Neural progenitor cell (in vitro differentiated cells): ENCODE measurements around the gene RBM17. TPM values are rescaled to one million over a fixed set of nuclear protein-coding genes. Genes with fewer than 3 reads are reported as not detected.
"Not testable (repeated sequence)": the region's sequence is repeated elsewhere in the genome, so short reads cannot be mapped to it uniquely, and the experiment has no call there.

Source experiments
- DNase-seq: peaks from one replicate; pipeline ENCODE4 v3.0.0-alpha.2; 2016; ENCODE audit warnings: low spot score
- H2AFZ ChIP-seq: fragments of 200-600 bp; sonication (generic); replicated peaks from 2 replicates; pipeline ENCODE4 v1.6.1; 2016; ENCODE audit warnings: antibody characterized with exemption
- H3F3A ChIP-seq: fragments of 200-600 bp; sonication (generic); 2 replicates; pipeline ENCODE4 v1.6.1; 2016; ENCODE audit warnings: antibody characterized with exemption, low read depth
- H3K27ac ChIP-seq: fragments of 200-600 bp; sonication (generic); 2 replicates; pipeline ENCODE4 v1.5.1; 2016; ENCODE audit warnings: mild to moderate bottlenecking
- H3K27me3 ChIP-seq: fragments of 200-600 bp; sonication (generic); 2 replicates; pipeline ENCODE4 v1.6.1; 2016; ENCODE audit warnings: mild to moderate bottlenecking, moderate library complexity
- H3K36me3 ChIP-seq: fragments of 200-600 bp; sonication (generic); 2 replicates; pipeline ENCODE4 v1.5.1; 2016
- H3K4me1 ChIP-seq: fragments of 200-600 bp; sonication (generic); 2 replicates; pipeline ENCODE4 v1.6.1; 2016; ENCODE audit warnings: mixed run types
- H3K4me2 ChIP-seq: fragments of 200-600 bp; sonication (generic); 2 replicates; pipeline ENCODE4 v1.6.1; 2016
- H3K4me3 ChIP-seq: fragments of 200-600 bp; sonication (generic); 2 replicates; pipeline ENCODE4 v1.5.1; 2016
- H3K79me2 ChIP-seq: fragments of 200-600 bp; sonication (generic); 2 replicates; pipeline ENCODE4 v1.6.1; 2016; ENCODE audit warnings: low read depth
- H3K9ac ChIP-seq: fragments of 200-600 bp; sonication (generic); 2 replicates; pipeline ENCODE4 v1.6.1; 2016
- H3K9me3 ChIP-seq: fragments of 200-600 bp; sonication (generic); 2 replicates; pipeline ENCODE4 v1.5.1; 2016; ENCODE audit warnings: low read depth
- H4K20me1 ChIP-seq: fragments of 200-600 bp; sonication (generic); 2 replicates; pipeline ENCODE4 v1.6.1; 2016; ENCODE audit warnings: low read depth
- H3K27ac Mint-ChIP-seq: 3 replicates; pipeline ENCODE4 v1.8.0; 2021; ENCODE audit warnings: mixed read lengths
- H3K27me3 Mint-ChIP-seq: 2 replicates; pipeline ENCODE4 v1.8.0; 2022; ENCODE audit warnings: low read depth, mild to moderate bottlenecking, inconsistent platforms, moderate library complexity, mixed read lengths; ENCODE audit not compliant: insufficient read depth
- H3K36me3 Mint-ChIP-seq: 3 replicates; pipeline ENCODE4 v1.8.0; 2021; ENCODE audit warnings: mixed read lengths
- H3K4me1 Mint-ChIP-seq: 3 replicates; pipeline ENCODE4 v1.8.0; 2021; ENCODE audit warnings: mixed read lengths
- H3K4me3 Mint-ChIP-seq: 3 replicates; pipeline ENCODE4 v1.8.0; 2021; ENCODE audit warnings: mild to moderate bottlenecking, moderate library complexity, mixed read lengths
- H3K9me3 Mint-ChIP-seq: 3 replicates; pipeline ENCODE4 v1.8.0; 2020; ENCODE audit warnings: mixed read lengths
- EZH2 ChIP-seq: fragments of 200-600 bp; sonication (generic); IDR thresholded peaks from 2 replicates; pipeline ENCODE4 v1.6.1; 2017; ENCODE audit warnings: antibody characterized with exemption, mild to moderate bottlenecking, moderate library complexity
- EZH2phosphoT487 ChIP-seq: fragments of 200-600 bp; sonication (generic); IDR thresholded peaks from 2 replicates; pipeline ENCODE4 v1.6.1; 2017; ENCODE audit warnings: antibody characterized with exemption
- total RNA-seq: library from RNA; depleted of rRNA; stranded (reverse); fragments of >200 nt; gene quantifications from 2 replicates; pipeline ENCODE4 v1.2.3, GENCODE V29; 2015; ENCODE audit warnings: low replicate concordance
- TF ChIP-seq, protein P1 (sequence below): fragments of 200-600 bp; sonication (generic); IDR thresholded peaks from 2 replicates; pipeline ENCODE4 v1.5.1; 2017; ENCODE audit warnings: antibody characterized with exemption, mild to moderate bottlenecking

The RBM17 gene
- total RNA-seq, 1 donor from 2014 or later = 73.6 TPM

DNA sequence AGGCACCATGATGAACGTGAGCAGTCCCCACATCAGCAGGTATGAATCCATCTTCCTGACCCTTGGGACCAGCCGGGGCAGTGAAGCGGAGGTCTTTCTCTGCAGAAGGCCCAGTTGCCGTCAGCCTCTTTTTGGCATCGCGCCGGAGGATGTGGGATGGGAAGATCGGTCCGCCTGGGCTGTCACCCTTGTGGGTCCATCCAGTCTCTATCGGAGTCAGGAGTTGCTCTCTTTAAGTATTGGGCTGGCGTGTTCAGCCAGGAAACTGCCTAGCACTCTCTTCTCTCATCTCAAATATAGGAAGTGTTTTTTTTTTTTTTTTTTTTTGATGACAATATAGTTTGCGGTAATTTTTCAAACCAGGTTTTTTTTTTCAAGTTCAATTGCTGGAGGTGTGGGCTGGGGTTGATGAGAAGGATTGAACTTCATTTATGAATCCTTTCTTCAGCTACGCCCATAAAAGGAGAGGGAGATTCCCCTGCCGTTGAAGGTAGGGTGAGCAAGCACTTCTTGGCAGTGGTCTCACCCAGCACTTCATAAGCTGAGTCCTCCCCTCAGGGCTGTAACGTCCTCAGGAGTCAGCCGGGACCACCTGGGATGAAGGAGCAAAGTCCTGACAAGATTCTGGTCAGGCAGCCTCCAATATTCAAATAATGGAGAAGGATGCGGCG lies 26.6 kb upstream of the RBM17 start, which contains the start of gene IL2RA:
TSS of gene IL2RA (minus strand) at position 267 of the 671 bp plus-strand sequence. CDS start at position 51, 216 bp downstream.
- Histone ChIP-seq H3K9ac (no peak within 1 kb of the TSS), H3F3A (no peaks in the 10 kb centered on the region), H3K27ac (no peak within 1 kb of the TSS), H2AFZ (no peak within 1 kb of the TSS), H3K4me3 (no peak within 1 kb of the TSS), H3K9me3 (no peaks in the 10 kb centered on the region), H3K36me3 (no peaks in the 10 kb centered on the region), H4K20me1 (no peaks in the 10 kb centered on the region), H3K27me3 (no peaks in the 10 kb centered on the region), H3K4me1 (no peaks in the 10 kb centered on the region), H3K4me2 (no peak within 1 kb of the TSS), H3K79me2 (no peaks in the 10 kb centered on the region)
- H3K4me1 Mint-ChIP-seq = peaks cover under 1% of the 10 kb centered on the region
- no peaks in the 10 kb centered on the region for H3K36me3 Mint-ChIP-seq
- H3K27ac Mint-ChIP-seq = no peak within 1 kb of the TSS
- peaks cover 5% of the 10 kb centered on the region for H3K9me3 Mint-ChIP-seq
- no peak for TF ChIP-seq EZH2
- no peak for TF ChIP-seq EZH2phosphoT487
- TF ChIP-seq, protein P1, sequence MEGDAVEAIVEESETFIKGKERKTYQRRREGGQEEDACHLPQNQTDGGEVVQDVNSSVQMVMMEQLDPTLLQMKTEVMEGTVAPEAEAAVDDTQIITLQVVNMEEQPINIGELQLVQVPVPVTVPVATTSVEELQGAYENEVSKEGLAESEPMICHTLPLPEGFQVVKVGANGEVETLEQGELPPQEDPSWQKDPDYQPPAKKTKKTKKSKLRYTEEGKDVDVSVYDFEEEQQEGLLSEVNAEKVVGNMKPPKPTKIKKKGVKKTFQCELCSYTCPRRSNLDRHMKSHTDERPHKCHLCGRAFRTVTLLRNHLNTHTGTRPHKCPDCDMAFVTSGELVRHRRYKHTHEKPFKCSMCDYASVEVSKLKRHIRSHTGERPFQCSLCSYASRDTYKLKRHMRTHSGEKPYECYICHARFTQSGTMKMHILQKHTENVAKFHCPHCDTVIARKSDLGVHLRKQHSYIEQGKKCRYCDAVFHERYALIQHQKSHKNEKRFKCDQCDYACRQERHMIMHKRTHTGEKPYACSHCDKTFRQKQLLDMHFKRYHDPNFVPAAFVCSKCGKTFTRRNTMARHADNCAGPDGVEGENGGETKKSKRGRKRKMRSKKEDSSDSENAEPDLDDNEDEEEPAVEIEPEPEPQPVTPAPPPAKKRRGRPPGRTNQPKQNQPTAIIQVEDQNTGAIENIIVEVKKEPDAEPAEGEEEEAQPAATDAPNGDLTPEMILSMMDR = no peak
- DNase-seq = no peak
- H3K4me3 Mint-ChIP-seq = no peak within 1 kb of the TSS
- peaks cover 9% of the 10 kb centered on the region for H3K27me3 Mint-ChIP-seq

DNA sequence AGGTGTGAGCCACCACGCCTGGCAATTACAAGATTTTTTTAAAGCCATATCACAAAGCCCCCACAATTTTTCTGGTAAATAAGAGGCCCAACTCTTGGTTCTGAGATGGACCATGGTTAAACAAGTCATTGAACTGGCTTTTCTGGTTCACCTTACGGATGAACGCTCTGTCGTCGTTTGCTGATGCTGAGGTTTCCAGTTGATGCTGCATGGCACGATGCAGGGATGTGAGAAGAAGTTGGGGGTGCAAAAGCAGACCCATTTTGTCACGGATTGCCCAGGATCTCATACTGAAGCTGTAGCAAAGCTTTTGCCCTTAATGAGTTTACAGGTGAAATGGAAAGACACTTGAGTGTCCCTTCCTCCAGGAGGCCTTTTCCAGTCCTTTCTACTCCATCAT lies 24.7 kb upstream of the RBM17 start:
- Mint-ChIP-seq H3K27me3 (peaks cover 9% of the 10 kb centered on the region), H3K27ac (no peak overlapping the region), H3K4me1 (peaks cover 6% of the 10 kb centered on the region), H3K36me3 (no peaks in the 10 kb centered on the region), H3K4me3 (no peak overlapping the region), H3K9me3 (peaks cover 5% of the 10 kb centered on the region)
- Histone ChIP-seq H3F3A (no peaks in the 10 kb centered on the region), H3K4me2 (no peak overlapping the region), H3K9ac (no peak overlapping the region), H3K9me3 (no peaks in the 10 kb centered on the region), H3K79me2 (no peaks in the 10 kb centered on the region), H3K4me3 (no peak overlapping the region), H3K4me1 (peaks cover 4% of the 10 kb centered on the region), H4K20me1 (no peaks in the 10 kb centered on the region), H3K27me3 (no peaks in the 10 kb centered on the region), H3K27ac (no peak overlapping the region), H2AFZ (no peak overlapping the region), H3K36me3 (no peaks in the 10 kb centered on the region)
- DNase-seq = no peak
- TF ChIP-seq EZH2 (no peak), EZH2phosphoT487 (no peak)

DNA sequence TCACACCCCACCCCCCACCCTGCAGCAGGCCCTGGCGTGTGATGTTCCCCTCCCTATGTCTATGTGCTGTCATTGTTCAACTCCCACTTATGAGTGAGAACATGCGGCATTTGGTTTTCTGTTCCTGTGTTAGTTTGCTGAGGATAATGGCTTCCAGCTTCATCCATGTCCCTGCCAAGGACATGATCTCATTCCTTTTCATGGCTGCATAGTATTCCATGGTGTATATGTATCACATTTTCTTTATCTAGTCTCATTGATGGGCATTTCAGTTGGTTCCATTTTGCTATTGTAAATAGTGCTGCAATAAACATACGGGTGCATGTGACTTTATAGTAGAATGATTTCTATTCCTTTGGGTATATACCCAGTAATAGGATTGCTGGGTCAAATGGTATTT lies 24.1 kb upstream of the RBM17 start:
- not testable (repeated sequence) for H3K9me3 Mint-ChIP-seq, H3K4me2 ChIP-seq, H3F3A ChIP-seq, H3K4me3 ChIP-seq, H3K9ac ChIP-seq, H3K9me3 ChIP-seq, H3K4me1 Mint-ChIP-seq, H3K27ac ChIP-seq, DNase-seq, H3K4me3 Mint-ChIP-seq, H3K36me3 ChIP-seq, H3K27ac Mint-ChIP-seq, H3K27me3 ChIP-seq, H4K20me1 ChIP-seq, H2AFZ ChIP-seq, H3K27me3 Mint-ChIP-seq, H3K4me1 ChIP-seq, H3K79me2 ChIP-seq, H3K36me3 Mint-ChIP-seq

DNA sequence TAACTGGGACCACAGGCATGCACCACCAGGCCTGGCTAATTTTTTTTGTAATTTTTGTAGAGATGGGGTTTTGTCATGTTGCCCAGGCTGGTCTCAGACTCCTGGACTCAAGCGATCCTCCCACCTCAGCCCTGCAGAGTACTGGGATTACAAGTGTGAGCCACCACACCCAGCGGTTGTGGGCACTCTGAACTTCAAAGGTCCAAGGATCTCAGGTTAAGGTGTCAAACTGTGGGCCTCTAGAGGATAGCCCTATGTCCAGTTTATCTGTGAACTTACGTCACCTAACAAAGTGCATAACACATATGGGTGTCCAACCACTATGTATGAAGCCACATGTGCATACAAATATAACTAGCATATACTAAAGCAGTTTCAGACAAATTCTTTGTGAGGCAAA lies 23.4 kb upstream of the RBM17 start:
- Mint-ChIP-seq H3K4me3 (no peak overlapping the region), H3K27me3 (peaks cover 6% of the 10 kb centered on the region), H3K36me3 (no peaks in the 10 kb centered on the region), H3K27ac (no peak overlapping the region), H3K9me3 (peaks cover 5% of the 10 kb centered on the region), H3K4me1 (peaks cover 6% of the 10 kb centered on the region)
- Histone ChIP-seq H3K4me3 (no peak overlapping the region), H3K36me3 (no peaks in the 10 kb centered on the region), H3K79me2 (no peaks in the 10 kb centered on the region), H3K27ac (no peak overlapping the region), H3K27me3 (no peaks in the 10 kb centered on the region), H3F3A (no peaks in the 10 kb centered on the region), H3K9ac (no peak overlapping the region), H3K4me1 (peaks cover 4% of the 10 kb centered on the region), H2AFZ (no peak overlapping the region), H3K9me3 (no peaks in the 10 kb centered on the region), H3K4me2 (no peak overlapping the region), H4K20me1 (no peaks in the 10 kb centered on the region)
- DNase-seq = no peak
- TF ChIP-seq EZH2 = no peak
- TF ChIP-seq EZH2phosphoT487 = no peak
- TF ChIP-seq, protein P1 = no peak
